Caki2 (cell line): ENCODE data around the gene DNMT3B. TPM values are rescaled to one million over a fixed set of nuclear protein-coding genes. Genes with fewer than 3 reads are reported as not detected.

ENCODE experiments used
- DNase-seq: peaks from one replicate; pipeline ENCODE4 v3.0.0-alpha.2; 2015; ENCODE audit warnings: low read depth
- in situ Hi-C: cut with HindIII; loops from 2 replicates; pipeline ENCODE4 v1.10.0; 2016; ENCODE audit warnings: low sequenced_read_pairs, low pct_unique_long_range_greater_than_20kb, mixed read lengths
- total RNA-seq: library from RNA; depleted of rRNA; stranded (reverse); fragments of >200 nt; shearing (Covaris generic); gene quantifications from 2 replicates; pipeline ENCODE4 v1.2.3, GENCODE V29; 2014; ENCODE audit warnings: low replicate concordance

Gene DNMT3B
- total RNA-seq, 1 experiment from 2014 or later: 52.7 TPM

- in situ Hi-C loops: no loop called here
- DNase-seq: no peak
Measured at GRCh38 chr20:32808438-32808837, 46.3 kb downstream of the DNMT3B start.

- in situ Hi-C loops: no loop called here
- no peak for DNase-seq
Measured at GRCh38 chr20:32809907-32810306, 47.7 kb downstream of the DNMT3B start.

- no peak for DNase-seq
- in situ Hi-C loops: no loop called here
Measured at GRCh38 chr20:32810941-32811340, 48.8 kb downstream of the DNMT3B start.

- in situ Hi-C loops: no loop called here
- no peak for DNase-seq
Measured at GRCh38 chr20:32811886-32812285, 49.7 kb downstream of the DNMT3B start.

GRCh38 chr20:32819992-32820697 is 58.0 kb downstream of the DNMT3B start:
- in situ Hi-C loops: no loop called here
- DNase-seq: peak; percentile 66

- in situ Hi-C loops: no loop called here
- no peak for DNase-seq
Measured at GRCh38 chr20:32820698-32821377, 58.7 kb downstream of the DNMT3B start.

- in situ Hi-C loops: no loop called here
- no peak for DNase-seq
Measured at GRCh38 chr20:32822225-32822624, 60.0 kb downstream of the DNMT3B start.

- in situ Hi-C loops: no loop called here
- DNase-seq: peak; percentile 33
Measured at GRCh38 chr20:32823078-32823477, 60.9 kb downstream of the DNMT3B start.

GRCh38 chr20:32823737-32824588 is 61.8 kb downstream of the DNMT3B start:
- in situ Hi-C loops: no loop called here
- no peak for DNase-seq

- in situ Hi-C loops: no loop called here
- DNase-seq: no peak
Measured at GRCh38 chr20:32828029-32828680, 66.0 kb downstream of the DNMT3B start.

- in situ Hi-C loops: no loop called here
- no peak for DNase-seq
Measured at GRCh38 chr20:32829311-32830005, 67.3 kb downstream of the DNMT3B start.

- in situ Hi-C loops: no loop called here
Measured at GRCh38 chr20:32830437-32830836, 68.3 kb downstream of the DNMT3B start.

GRCh38 chr20:32831982-32832381 is 69.8 kb downstream of the DNMT3B start:
- DNase-seq: no peak
- in situ Hi-C loops: no loop called here

More at GRCh38 chr20:32830437-32830836, 68.3 kb downstream of the DNMT3B start:
- DNase-seq: no peak

- DNase-seq: no peak
- in situ Hi-C loops: no loop called here
Measured at GRCh38 chr20:32832664-32833063, 70.5 kb downstream of the DNMT3B start.

- in situ Hi-C loops: no loop called here
Measured at GRCh38 chr20:32834972-32835371, 72.8 kb downstream of the DNMT3B start.

GRCh38 chr20:32837157-32837556 is 75.0 kb downstream of the DNMT3B start:
- in situ Hi-C loops: no loop called here
- no peak for DNase-seq

More at GRCh38 chr20:32834972-32835371, 72.8 kb downstream of the DNMT3B start:
- no peak for DNase-seq

GRCh38 chr20:32839227-32839981 is 77.2 kb downstream of the DNMT3B start:
- no peak for DNase-seq
- in situ Hi-C loops: no loop called here
